ENCODE data around the gene FADS2.

The FADS2 gene

GRCh38 chr11:61855939-61856680, 28.0 kb downstream of the FADS2 start:
- no peaks in the 10 kb centered on the region for H3K4me1 ChIP-seq
- H3K9me3 ChIP-seq (ENCODE audit: control insufficient read depth, low read length): no peaks in the 10 kb centered on the region
- H3K27ac ChIP-seq: no peak overlapping the region
- H3K4me3 ChIP-seq (ENCODE audit: low read depth, low read length): no peak overlapping the region
- no peak overlapping the region for H3K4me2 ChIP-seq (ENCODE audit: low read length)
- no peaks in the 10 kb centered on the region for H3K36me3 ChIP-seq (ENCODE audit: control insufficient read depth, insufficient read depth, low read length)
- TF ChIP-seq CTCF (IDR thresholded peaks at IDR 0.05): no peak
- no peak overlapping the region for H2AFZ ChIP-seq
- H3K27me3 ChIP-seq (ENCODE audit: control insufficient read depth, insufficient read depth, low read length): no peaks in the 10 kb centered on the region
- no peak overlapping the region for H3K9ac ChIP-seq
- H3K79me2 ChIP-seq: no peaks in the 10 kb centered on the region

GRCh38 chr11:61860054-61860903, 32.2 kb downstream of the FADS2 start:
- Histone ChIP-seq H3K36me3 (ENCODE audit: control insufficient read depth, insufficient read depth, low read length) (no peaks in the 10 kb centered on the region), H3K79me2 (no peaks in the 10 kb centered on the region), H3K4me2 (ENCODE audit: low read length) (no peak overlapping the region), H3K27ac (no peak overlapping the region), H3K4me3 (ENCODE audit: low read depth, low read length) (no peak overlapping the region), H3K4me1 (no peaks in the 10 kb centered on the region), H3K27me3 (ENCODE audit: control insufficient read depth, insufficient read depth, low read length) (no peaks in the 10 kb centered on the region), H3K9me3 (ENCODE audit: control insufficient read depth, low read length) (no peaks in the 10 kb centered on the region), H2AFZ (no peak overlapping the region), H3K9ac (no peak overlapping the region)
- TF ChIP-seq CTCF (IDR thresholded peaks at IDR 0.05): no peak

GRCh38 chr11:61861634-61862033, 33.5 kb downstream of the FADS2 start:
- no peak overlapping the region for H3K27ac ChIP-seq
- no peak overlapping the region for H3K4me2 ChIP-seq (ENCODE audit: low read length)
- no peak for TF ChIP-seq CTCF (IDR thresholded peaks at IDR 0.05)
- no peak overlapping the region for H3K9ac ChIP-seq
- H3K79me2 ChIP-seq: no peaks in the 10 kb centered on the region
- no peak overlapping the region for H2AFZ ChIP-seq
- H3K9me3 ChIP-seq (ENCODE audit: control insufficient read depth, low read length): no peaks in the 10 kb centered on the region
- no peaks in the 10 kb centered on the region for H3K27me3 ChIP-seq (ENCODE audit: control insufficient read depth, insufficient read depth, low read length)
- no peaks in the 10 kb centered on the region for H3K36me3 ChIP-seq (ENCODE audit: control insufficient read depth, insufficient read depth, low read length)
- no peaks in the 10 kb centered on the region for H3K4me1 ChIP-seq
- H3K4me3 ChIP-seq (ENCODE audit: low read depth, low read length): no peak overlapping the region

DNA sequence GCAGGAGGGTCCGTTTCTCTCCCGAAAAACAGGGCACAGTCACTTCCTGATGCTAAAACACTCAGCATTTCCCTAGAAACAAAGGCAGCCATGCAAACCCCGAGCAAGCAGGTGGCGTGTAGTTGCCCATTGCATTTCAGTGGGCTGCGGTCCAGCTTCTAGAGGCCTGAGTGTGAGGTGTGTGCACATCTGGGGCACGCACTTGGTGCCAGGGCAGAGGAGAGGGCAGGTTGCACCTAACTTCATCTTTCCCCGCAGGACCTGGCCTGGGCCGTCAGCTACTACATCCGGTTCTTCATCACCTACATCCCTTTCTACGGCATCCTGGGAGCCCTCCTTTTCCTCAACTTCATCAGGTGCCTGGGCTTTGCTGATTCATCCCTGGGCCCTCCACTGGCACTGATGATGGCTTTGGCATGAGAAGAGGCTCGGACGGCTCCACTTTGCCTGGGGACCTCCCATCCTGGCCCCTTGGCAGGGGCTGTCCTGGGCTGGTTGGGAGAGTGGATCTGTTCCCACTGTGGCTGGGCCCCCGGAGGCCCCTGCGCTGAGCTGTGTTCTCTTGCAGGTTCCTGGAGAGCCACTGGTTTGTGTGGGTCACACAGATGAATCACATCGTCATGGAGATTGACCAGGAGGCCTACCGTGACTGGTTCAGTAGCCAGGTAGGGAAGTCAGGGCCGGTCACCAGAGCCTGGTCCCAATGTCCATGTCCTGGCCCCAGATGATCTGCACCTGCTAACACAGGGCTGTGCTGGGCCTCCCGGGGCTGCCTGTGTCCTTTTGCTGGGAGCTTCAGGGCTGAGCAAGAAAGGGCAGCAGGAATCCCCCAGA, 34.8 kb downstream of the FADS2 start:
- H3K27me3 ChIP-seq (ENCODE audit: control insufficient read depth, insufficient read depth, low read length): no peaks in the 10 kb centered on the region
- no peaks in the 10 kb centered on the region for H3K9me3 ChIP-seq (ENCODE audit: control insufficient read depth, low read length)
- no peak overlapping the region for H3K4me3 ChIP-seq (ENCODE audit: low read depth, low read length)
- H3K4me2 ChIP-seq (ENCODE audit: low read length): no peak overlapping the region
- no peaks in the 10 kb centered on the region for H3K4me1 ChIP-seq
- no peaks in the 10 kb centered on the region for H3K79me2 ChIP-seq
- H3K9ac ChIP-seq: no peak overlapping the region
- no peak overlapping the region for H3K27ac ChIP-seq
- H3K36me3 ChIP-seq (ENCODE audit: control insufficient read depth, insufficient read depth, low read length): no peaks in the 10 kb centered on the region
- no peak overlapping the region for H2AFZ ChIP-seq
- TF ChIP-seq CTCF (IDR thresholded peaks at IDR 0.05): no peak
